IPS-NIHi7 (cell line): ENCODE data around the gene LDB3.

Experiments
- DNase-seq: peaks from one replicate; pipeline ENCODE4 v3.0.0; 2012; ENCODE audit warnings: mixed read lengths; ENCODE audit errors: extremely low spot score

The LDB3 gene

DNA sequence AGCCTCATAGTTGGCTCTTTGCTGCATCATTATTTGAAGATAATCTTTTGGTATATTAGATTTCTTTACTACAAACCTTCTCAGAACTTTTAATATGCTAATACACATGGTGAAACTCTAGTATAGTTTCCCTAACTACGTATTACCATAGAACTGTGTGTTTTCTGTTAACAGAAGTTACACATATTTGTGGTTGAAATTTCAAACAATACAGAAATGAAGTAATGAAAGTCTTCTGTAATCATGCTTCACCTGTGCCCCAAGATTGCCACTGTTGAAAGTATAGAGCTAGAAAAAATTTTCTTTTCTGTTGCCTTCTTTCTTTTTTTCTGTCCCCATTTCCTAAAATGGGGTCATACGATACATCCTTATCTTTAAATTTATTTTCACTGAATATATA lies 97.2 kb downstream of the LDB3 start:
- no peak for DNase-seq

DNA sequence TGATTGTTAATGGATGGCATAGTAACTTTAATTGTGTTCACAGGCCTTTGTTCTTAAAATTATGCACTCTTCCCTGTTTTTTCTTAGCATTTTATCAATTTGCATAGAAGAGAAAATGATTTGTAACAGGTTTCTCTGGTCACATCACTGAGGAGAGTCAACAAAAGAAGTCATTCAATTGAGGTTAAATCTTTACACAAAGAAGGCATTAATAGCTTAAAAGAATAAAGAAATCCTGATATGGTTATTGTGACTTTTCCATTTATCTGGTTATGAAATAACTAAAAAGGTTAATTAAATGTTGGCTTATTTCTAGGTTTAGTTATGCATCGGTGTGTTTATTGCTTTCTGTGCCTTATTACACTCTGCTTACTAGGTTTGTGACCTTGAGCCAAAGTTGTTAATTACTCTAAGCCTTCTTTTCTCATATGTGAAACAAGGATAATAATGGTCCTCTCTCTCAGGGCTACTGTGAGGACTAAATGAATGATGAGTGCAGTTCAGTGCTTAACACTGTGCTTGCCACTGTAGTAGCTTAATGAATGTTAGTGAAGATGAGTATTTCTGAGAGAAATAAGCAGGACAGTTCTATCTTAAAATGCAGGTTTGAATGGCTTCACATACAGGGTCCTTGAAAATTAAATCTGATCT lies 100.2 kb downstream of the LDB3 start:
- DNase-seq, result no peak

DNA sequence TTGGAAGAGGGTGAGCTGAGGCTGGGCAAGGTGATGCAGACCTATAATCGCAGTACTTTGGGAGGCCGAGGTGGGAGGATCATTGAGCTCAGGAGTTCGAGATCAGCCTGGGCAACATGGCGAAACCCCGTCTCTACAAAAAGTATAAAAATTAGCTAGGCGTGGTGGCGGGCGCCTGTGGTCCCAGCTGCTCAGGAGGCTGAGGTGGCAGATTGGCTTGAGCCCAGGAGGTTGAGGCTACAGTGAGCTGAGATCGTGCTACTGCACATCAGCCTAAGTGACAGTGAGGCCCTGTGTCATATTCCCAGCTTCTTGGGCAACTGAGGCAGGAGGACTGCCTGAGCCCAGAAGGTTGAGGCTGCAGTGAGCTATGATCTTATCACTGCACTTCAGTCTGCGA lies 101.7 kb downstream of the LDB3 start:
- DNase-seq, result no peak

DNA sequence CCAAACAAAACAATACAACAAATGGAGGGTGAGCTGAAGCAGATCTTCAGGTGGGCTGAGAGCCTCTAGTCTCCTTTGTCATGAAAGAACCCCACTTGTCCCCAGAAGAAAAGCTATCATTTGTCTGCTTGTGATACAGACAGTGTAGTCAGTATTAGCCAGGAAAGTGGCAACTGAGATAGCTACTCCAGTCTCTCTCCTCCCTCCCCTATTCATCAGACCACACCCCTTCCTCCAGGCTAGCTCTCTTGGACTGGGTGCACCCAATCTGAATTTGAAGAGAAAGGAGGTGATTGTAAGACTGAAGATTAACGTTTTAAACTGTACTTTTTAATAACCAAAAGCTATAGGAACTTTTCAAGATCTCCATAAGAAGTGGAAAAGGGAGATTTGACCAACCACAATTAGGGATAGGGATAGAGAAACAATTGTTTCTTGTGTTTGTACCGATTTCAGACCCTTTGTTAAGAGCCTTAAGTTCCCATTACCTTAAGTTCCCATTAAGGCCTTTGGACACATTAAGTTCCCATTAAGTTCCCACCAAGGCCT lies 102.2 kb downstream of the LDB3 start:
- peak; percentile 55 for DNase-seq

DNA sequence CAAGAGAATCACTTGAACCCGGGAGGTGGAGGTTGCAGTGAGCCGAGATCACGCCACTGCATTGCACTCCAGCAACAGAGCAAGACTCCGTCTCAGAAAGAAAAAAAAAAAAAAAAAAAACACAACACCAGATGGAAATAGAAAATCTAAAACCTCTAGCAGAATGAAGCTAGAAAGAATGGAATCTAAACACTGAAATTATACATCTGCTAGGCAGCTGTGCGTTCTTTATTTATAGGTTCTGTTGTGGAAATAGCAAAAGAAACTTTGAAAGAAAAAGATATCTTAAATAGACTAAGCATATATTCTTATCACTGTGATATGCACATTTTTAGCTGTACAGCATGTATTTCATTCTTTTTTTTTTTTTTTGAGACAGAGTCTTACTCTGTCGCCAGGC lies 105.2 kb downstream of the LDB3 start:
- DNase-seq, result no peak

DNA sequence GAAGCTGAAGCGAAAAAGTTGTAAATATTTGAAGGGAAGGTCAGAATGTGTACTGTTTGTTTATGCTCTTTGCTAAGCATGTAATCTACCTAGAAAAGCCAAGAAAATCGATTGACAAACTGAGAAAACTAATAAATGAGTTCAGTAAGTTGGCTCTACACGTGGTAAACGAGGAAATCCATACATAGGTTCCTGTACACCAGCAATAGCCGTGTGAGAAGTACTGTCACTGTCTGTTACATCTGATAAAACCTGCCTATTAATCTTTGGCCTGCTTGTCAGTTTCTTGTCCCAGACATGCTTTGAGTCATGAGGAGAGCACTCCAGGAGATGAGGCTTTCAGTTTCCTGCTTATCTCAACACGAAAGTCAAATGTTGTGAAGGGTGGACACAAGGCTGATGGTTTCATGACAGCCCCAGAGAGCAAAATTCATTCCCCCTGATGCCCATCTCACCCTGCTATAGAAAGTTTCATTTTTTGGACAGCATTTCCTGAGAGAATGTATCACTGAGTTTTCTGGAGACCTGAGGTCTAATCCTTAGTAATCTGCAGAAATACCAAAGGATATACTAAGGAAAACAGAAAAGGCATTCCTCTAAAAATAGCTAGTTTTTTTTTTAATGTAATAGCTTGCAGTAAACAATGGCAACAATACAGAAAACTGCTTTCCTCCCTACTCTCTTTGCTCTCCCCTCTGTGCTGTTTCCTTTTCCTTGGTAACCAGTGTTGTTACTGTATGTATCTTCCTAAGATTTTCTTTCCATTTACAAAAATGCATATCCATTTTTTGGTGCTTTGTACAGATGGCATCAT lies 107.0 kb downstream of the LDB3 start:
- no peak for DNase-seq

DNA sequence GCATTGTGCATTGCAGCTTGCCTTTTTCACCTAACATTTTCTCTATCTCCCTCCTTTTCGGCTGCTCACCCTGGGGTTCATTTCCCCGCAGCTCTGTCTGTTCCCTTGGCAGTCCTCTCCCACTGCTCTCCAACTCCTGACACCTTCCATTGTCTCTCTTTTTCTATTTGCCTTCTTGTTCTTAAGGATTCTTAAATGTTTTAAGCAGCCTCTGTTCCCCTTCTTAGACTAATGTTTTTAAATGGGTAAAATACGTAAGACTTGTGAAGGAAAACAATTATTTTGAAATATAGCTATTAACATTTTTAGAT lies 107.5 kb downstream of the LDB3 start:
- DNase-seq, result no peak

DNA sequence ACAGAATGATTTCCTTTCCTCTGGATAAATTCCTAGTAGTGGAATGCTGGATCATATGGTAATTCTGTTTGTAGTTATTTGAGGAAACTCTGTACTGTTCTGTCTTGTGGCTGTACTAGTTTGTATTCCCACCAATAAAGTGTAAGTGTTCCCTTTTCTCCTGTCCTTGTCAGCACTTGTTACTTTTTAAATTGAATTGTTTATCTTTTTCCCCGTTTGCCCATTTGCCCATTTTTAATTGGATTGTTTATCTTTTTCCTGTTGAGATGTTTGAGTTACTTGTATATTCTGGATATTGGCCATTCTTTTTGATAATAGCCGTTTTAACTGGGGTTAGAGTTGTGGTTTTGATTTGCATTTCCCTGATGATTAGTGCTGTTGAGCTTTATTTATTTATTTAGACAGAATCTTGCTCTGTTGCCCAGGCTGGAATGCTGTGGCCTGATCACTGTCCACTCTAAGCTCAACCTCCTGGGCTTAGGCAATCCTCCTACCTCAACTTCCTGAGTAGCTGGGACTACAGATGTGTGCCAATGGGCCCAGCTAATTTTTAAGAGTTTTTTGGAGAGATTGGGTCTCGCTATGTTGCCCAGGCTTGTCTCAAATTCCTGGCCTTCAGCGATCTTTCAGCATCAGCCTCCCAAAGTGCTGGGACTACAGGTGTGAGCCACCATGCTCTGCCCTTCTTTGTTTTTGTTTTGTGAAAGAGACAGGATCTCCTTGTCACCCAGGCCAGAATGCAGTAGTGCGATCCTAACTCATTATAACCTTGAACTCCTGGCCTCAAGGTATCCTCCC lies 111.1 kb downstream of the LDB3 start:
- DNase-seq, result no peak

DNA sequence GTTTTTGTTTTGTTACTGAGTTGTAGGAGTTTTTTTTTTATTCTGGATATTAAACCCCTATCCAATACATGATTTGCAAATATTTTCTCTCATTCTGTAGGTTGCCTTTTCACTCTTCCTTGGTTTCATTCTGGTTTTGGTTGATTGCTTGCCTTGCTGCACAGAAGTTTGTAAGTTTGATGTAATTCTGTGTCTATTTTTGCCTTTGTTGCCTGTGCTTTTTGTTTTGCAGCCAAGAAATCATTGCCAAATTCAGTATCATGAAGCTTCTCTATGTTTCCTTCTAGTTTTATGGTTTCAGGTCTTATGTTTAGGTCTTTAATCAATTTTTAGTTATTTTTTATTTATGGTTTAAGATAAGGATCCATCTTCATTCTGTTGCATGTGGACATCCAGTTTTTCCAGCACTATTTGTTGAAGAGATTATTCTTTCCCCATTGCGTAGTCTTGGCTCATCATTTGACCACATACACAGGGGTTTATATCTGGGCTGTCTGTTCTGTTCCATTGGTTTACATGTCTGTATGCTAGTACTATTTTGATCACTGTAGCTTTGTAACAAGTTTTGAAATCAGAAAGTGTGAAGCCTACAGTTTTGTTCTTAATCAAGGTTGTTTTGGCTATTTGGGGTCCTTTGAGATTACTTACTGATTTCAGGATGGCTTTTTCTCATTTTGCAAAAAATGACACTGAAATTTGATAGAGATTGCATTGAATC lies 114.5 kb downstream of the LDB3 start:
- DNase-seq, result no peak

DNA sequence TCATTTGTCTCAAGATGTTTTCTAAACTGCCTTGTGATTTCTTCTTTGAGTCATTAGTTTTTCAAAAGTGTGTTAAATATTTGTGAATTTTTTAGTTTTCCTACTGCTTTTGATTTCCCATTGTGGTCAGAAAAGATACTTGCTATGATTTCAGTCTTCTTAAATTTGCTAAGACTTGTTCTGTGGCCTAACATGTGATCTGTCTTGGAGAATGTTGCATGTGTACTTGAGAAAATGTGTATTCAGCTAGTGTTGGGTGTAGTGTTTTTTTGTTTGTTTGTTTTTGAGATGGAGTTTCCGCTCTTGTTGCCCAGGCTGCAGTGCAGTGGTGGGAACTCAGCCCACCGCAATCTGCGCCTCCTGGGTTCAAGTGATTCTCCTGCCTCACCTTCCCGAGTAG lies 116.7 kb downstream of the LDB3 start:
- DNase-seq, result no peak
